GM23338 (cell line): ENCODE results near the gene GAREM1. TPM values are rescaled to one million over a fixed set of nuclear protein-coding genes. Genes with fewer than 3 reads are reported as not detected.

ENCODE experiments used
- ATAC-seq: fragments of 200-7000 bp; cut with Tn5 transposase; 3 replicates; pipeline ENCODE4 v1.9.1; 2020
- DNase-seq: peaks from one replicate; pipeline ENCODE4 v3.0.0-alpha.2; 2015; ENCODE audit warnings: low spot score
- H2AFZ ChIP-seq: fragments of 200-600 bp; sonication (generic); 2 replicates; pipeline ENCODE4 v1.8.0; 2016; ENCODE audit warnings: antibody characterized with exemption, mild to moderate bottlenecking, moderate library complexity
- H3F3A ChIP-seq: fragments of 200-600 bp; sonication (generic); replicated peaks from 2 replicates; pipeline ENCODE4 v1.8.0; 2017; ENCODE audit warnings: antibody characterized with exemption, mixed run types, low read depth
- H3K27ac ChIP-seq: fragments of 200-600 bp; sonication (generic); 2 replicates; pipeline ENCODE4 v1.6.1; 2016; ENCODE audit warnings: low read depth
- H3K27me3 ChIP-seq: fragments of 200-600 bp; sonication (generic); 2 replicates; pipeline ENCODE4 v1.8.0; 2016; ENCODE audit warnings: mild to moderate bottlenecking, mixed run types, moderate library complexity; ENCODE audit not compliant: insufficient read depth
- H3K36me3 ChIP-seq: fragments of 200-600 bp; sonication (generic); 2 replicates; pipeline ENCODE4 v1.8.0; 2016; ENCODE audit warnings: mild to moderate bottlenecking; ENCODE audit not compliant: insufficient read depth
- H3K4me1 ChIP-seq: fragments of 200-600 bp; sonication (generic); 2 replicates; pipeline ENCODE4 v1.8.0; 2016; ENCODE audit warnings: mild to moderate bottlenecking, moderate library complexity; ENCODE audit not compliant: insufficient read depth
- H3K4me2 ChIP-seq: fragments of 200-600 bp; sonication (generic); 2 replicates; pipeline ENCODE4 v1.7.1; 2017; ENCODE audit warnings: mixed run types
- H3K4me3 ChIP-seq: fragments of 200-600 bp; sonication (generic); 2 replicates; pipeline ENCODE4 v1.6.1; 2016; ENCODE audit warnings: mixed run types
- H3K79me2 ChIP-seq: fragments of 200-600 bp; sonication (generic); replicated peaks from 2 replicates; pipeline ENCODE4 v1.8.0; 2017; ENCODE audit warnings: mild to moderate bottlenecking; ENCODE audit not compliant: insufficient read depth
- H3K9me2 ChIP-seq: fragments of 200-600 bp; sonication (generic); 2 replicates; pipeline ENCODE4 v1.8.0; 2017; ENCODE audit not compliant: insufficient read depth
- H4K20me1 ChIP-seq: fragments of 200-600 bp; sonication (generic); replicated peaks from 2 replicates; pipeline ENCODE4 v1.8.0; 2017; ENCODE audit warnings: mild to moderate bottlenecking; ENCODE audit not compliant: insufficient read depth
- H3K27ac Mint-ChIP-seq: 2 replicates; pipeline ENCODE4 v1.8.0; 2020; ENCODE audit warnings: inconsistent platforms, mild to moderate bottlenecking, moderate library complexity, mixed read lengths
- H3K27me3 Mint-ChIP-seq: 3 replicates; pipeline ENCODE4 v1.8.0; 2022; ENCODE audit warnings: low read depth, mild to moderate bottlenecking, moderate library complexity, mixed read lengths, inconsistent platforms; ENCODE audit not compliant: insufficient read depth, poor library complexity
- H3K36me3 Mint-ChIP-seq: 3 replicates; pipeline ENCODE4 v1.8.0; 2021; ENCODE audit warnings: low read depth, mild to moderate bottlenecking, inconsistent platforms, moderate library complexity, mixed read lengths
- H3K4me1 Mint-ChIP-seq: 3 replicates; pipeline ENCODE4 v1.8.0; 2020; ENCODE audit warnings: mild to moderate bottlenecking, inconsistent platforms, mixed read lengths
- H3K4me3 Mint-ChIP-seq: 3 replicates; pipeline ENCODE4 v1.8.0; 2021; ENCODE audit warnings: moderate library complexity, mild to moderate bottlenecking, inconsistent platforms, mixed read lengths
- H3K9me3 Mint-ChIP-seq: 3 replicates; pipeline ENCODE4 v1.8.0; 2020; ENCODE audit warnings: moderate library complexity, mild to moderate bottlenecking, inconsistent platforms, mixed read lengths
- CREB1 ChIP-seq: fragments of 250-450 bp; sonication (Bioruptor Pico); IDR thresholded peaks from 2 replicates; pipeline ENCODE4 v1.5.0; 2020; ENCODE audit warnings: low read depth, mild to moderate bottlenecking, moderate library complexity
- CTCF ChIP-seq, 2 experiments: fragments of 200-600 bp in 1 of 2; sonication (generic) in 1 of 2; conservative IDR thresholded peaks; 2 replicates each; pipeline versions ENCODE4 v1.5.1 to v1.6.1; 2016 to 2017; ENCODE audit warnings: antibody characterized with exemption in 2 of 2, low read depth in 2 of 2, mild to moderate bottlenecking in 2 of 2, moderate library complexity in 1 of 2
- ETS1 ChIP-seq: IDR thresholded peaks from 2 replicates; pipeline ENCODE4 v1.6.1; 2016; ENCODE audit warnings: antibody characterized with exemption
- EZH2 ChIP-seq: fragments of 200-600 bp; sonication (generic); IDR thresholded peaks from one replicate; pipeline ENCODE4 v1.8.0; 2017; ENCODE audit warnings: antibody characterized with exemption, mild to moderate bottlenecking, low read depth; ENCODE audit not compliant: unreplicated experiment
- EZH2phosphoT487 ChIP-seq: fragments of 200-600 bp; sonication (generic); IDR thresholded peaks from one replicate; pipeline ENCODE4 v1.8.1; 2018; ENCODE audit warnings: antibody characterized with exemption; ENCODE audit not compliant: unreplicated experiment
- JUNB ChIP-seq: IDR thresholded peaks from one replicate; pipeline ENCODE4 v1.6.1; 2016; ENCODE audit warnings: antibody characterized with exemption; ENCODE audit not compliant: unreplicated experiment
- NANOG ChIP-seq: IDR thresholded peaks from 2 replicates; pipeline ENCODE4 v1.6.1; 2016; ENCODE audit warnings: antibody characterized with exemption, borderline replicate concordance
- POLR2AphosphoS5 ChIP-seq: IDR thresholded peaks from 2 replicates; pipeline ENCODE4 v1.6.1; 2016; ENCODE audit warnings: antibody characterized with exemption, low read depth
- STAT1 ChIP-seq: IDR thresholded peaks from one replicate; pipeline ENCODE4 v1.6.1; 2016; ENCODE audit warnings: antibody characterized with exemption; ENCODE audit not compliant: unreplicated experiment
- ZNF114 ChIP-seq: fragments of 250-450 bp; sonication (Bioruptor Pico); IDR thresholded peaks from 2 replicates; pipeline ENCODE4 v1.5.0; 2020; ENCODE audit warnings: mild to moderate bottlenecking, moderate library complexity
- ZNF331 ChIP-seq: fragments of 250-450 bp; sonication (Bioruptor Pico); IDR thresholded peaks from 2 replicates; pipeline ENCODE4 v1.5.0; 2020; ENCODE audit warnings: low read depth, mild to moderate bottlenecking, moderate library complexity
- ZNF462 ChIP-seq: fragments of 250-450 bp; sonication (Bioruptor Pico); IDR thresholded peaks from 2 replicates; pipeline ENCODE4 v1.5.0; 2020; ENCODE audit warnings: mild to moderate bottlenecking, moderate library complexity
- polyA plus RNA-seq: library from polyadenylated mRNA; unstranded; fragments of >200 nt; fragmentation: Nextera tagmentation; extraction: Ambion mirVana; gene quantifications from 2 replicates; pipeline ENCODE4 v1.2.1, GENCODE V29; 2016
- total RNA-seq: library from RNA; depleted of rRNA; stranded (reverse); fragments of >200 nt; shearing (Covaris generic); gene quantifications from 2 replicates; pipeline ENCODE4 v1.2.3, GENCODE V29; 2014

The GAREM1 gene
- total and polyA plus RNA-seq, 2 experiments from 2014 or later, result 2.7 to 6.0 TPM

- TF ChIP-seq CTCF (conservative IDR thresholded peaks at IDR 0.05; ENCODE audit: low read depth in 2 of 2), result no peak
- no peak for TF ChIP-seq EZH2phosphoT487
- TF ChIP-seq POLR2AphosphoS5, result no peak
- no peak for TF ChIP-seq NANOG
These were observed 92.0 kb downstream of the GAREM1 start (continued) for GRCh38 chr18:32378705-32379104.

- Mint-ChIP-seq H3K27me3 (peaks cover 2% of the 10 kb centered on the region), H3K4me3 (no peak overlapping the region), H3K4me1 (peaks cover 8% of the 10 kb centered on the region), H3K36me3 (no peaks in the 10 kb centered on the region), H3K9me3 (no peaks in the 10 kb centered on the region), H3K27ac (no peak overlapping the region)
- H3K27ac ChIP-seq, result no peak overlapping the region
- H3K79me2 ChIP-seq, result no peaks in the 10 kb centered on the region
- H3K9me2 ChIP-seq, result no peaks in the 10 kb centered on the region
- H3K4me1 ChIP-seq, result no peaks in the 10 kb centered on the region
- DNase-seq (no peak), ATAC-seq (no peak)
- no peak overlapping the region for H2AFZ ChIP-seq
- no peaks in the 10 kb centered on the region for H3F3A ChIP-seq
- no peak overlapping the region for H3K4me3 ChIP-seq
- no peaks in the 10 kb centered on the region for H3K36me3 ChIP-seq
- H3K27me3 ChIP-seq, result no peaks in the 10 kb centered on the region
- H3K4me2 ChIP-seq, result no peak overlapping the region
- no peaks in the 10 kb centered on the region for H4K20me1 ChIP-seq
- TF ChIP-seq CTCF (conservative IDR thresholded peaks at IDR 0.05; ENCODE audit: low read depth in 2 of 2) (no peak), CREB1 (CRISPR knock-in tag) (no peak), POLR2AphosphoS5 (no peak), ZNF462 (CRISPR knock-in tag) (no peak), ZNF114 (CRISPR knock-in tag) (no peak), EZH2 (no peak), STAT1 (no peak), EZH2phosphoT487 (no peak), JUNB (no peak), ZNF331 (CRISPR knock-in tag) (no peak), ETS1 (no peak)
These were observed 96.7 kb downstream of the GAREM1 start for GRCh38 chr18:32373995-32374394.
